ENCODE measurements around the gene SIK2.

Gene SIK2

DNA sequence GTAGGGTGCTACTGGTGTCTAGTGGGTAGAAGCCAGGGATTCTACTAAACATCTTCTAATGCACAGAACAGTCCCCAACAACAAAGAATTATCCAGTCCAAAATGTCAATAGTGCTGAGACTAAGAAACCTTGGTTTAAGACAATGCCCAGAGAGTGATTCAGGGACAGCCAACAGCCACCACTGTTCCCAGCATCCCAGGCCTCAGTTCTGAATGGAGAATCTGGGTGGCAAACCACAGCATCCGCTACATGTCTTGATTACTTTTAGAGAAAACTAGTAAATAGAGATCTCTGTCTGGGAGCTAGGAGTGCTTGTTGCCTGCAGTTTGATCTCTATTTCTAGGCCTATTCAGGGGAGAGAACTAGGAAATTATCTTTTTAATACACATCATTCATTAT is 20.9 kb upstream of the SIK2 start:
- in situ Hi-C loops (cut with MboI; ENCODE audit: low sequenced_read_pairs): loop anchor here (10.0 kb wide), 1 partner anchor 193 kb away; no protein-coding TSS in a partner anchor

DNA sequence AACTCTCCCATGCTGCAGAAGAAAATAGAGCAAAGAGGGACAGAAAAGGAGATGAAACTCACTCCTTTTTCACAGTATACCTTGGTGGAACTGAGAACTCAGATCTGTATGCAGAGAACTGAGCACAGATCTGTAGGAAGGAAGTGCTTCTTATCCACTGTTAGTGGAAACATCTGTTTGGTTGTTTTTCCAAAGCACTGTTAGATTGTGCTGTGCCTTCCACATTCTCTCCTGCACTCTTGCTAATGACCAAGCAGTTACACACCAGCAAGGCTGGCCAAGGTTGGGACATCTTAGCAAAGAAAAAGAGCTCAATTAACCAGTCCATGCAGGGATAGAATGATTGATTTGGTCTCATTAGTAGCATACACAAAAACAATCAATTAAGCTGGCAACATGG is 20.1 kb upstream of the SIK2 start:
- in situ Hi-C loops (cut with MboI; ENCODE audit: low sequenced_read_pairs): loop anchor here (10.0 kb wide), 1 partner anchor 193 kb away; no protein-coding TSS in a partner anchor

DNA sequence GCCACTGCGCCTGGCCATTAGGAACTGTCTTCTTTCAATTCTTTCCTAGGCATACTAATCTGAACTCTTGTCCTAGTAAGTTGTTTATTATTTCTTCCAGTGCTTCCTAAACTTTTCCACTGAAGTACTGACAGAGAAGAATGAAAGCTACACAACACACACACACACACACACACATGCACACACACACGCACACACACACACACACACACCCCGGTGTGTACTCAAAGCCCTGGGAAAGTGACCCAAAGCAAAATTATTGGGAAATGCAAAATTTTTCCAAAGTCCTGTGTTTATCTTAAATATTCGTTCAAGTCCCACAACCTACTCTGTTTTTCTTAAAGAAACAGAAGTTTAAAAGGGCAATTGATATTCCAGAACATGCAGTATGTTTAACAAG is 19.4 kb upstream of the SIK2 start:
- in situ Hi-C loops (cut with MboI; ENCODE audit: low sequenced_read_pairs): loop anchor here (10.0 kb wide), 1 partner anchor 192 kb away; no protein-coding TSS in a partner anchor

DNA sequence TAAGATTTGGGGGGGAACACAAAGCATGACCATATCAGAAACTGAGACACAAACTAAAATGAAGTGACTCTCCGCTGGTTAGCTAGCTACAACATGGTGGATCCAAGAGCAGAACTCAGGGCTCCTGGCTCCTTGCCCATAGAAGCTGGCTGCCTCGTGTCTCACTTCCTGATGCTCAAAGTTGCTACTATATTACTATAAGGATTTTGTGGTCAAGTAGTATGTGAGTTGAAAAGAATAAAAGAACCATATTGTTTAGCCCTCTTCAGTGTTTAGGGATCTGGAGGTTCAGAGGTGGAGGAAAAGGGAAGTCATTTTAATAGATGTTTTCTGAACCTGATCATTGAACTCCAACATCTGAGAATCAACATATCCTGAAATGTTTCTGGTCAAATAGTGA is 16.9 kb upstream of the SIK2 start:
- in situ Hi-C loops (cut with MboI; ENCODE audit: low sequenced_read_pairs): loop anchor here (10.0 kb wide), 1 partner anchor 189 kb away; no protein-coding TSS in a partner anchor

DNA sequence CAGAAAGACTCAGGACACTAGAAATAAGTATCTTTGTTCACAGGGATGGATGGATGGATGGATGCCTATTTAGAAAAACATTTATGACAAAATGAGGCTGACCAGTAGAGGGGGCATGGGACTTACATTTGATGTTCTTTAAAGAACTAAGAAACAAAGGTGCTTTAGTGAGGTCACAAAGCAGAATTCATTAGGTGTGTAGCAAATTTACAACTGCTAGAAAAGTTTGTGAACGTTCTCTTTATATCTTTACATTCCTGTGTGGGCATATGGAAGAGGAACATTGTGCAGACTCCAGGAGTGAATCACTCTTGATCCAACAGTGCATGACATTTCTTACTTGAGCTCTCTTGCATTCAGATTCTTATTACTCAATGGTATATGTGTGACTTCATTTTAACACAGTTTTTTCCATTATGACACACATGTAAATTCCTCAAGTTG is 15.8 kb upstream of the SIK2 start:
- in situ Hi-C loops (cut with MboI; ENCODE audit: low sequenced_read_pairs): loop anchor here (10.0 kb wide), 1 partner anchor 188 kb away; no protein-coding TSS in a partner anchor

DNA sequence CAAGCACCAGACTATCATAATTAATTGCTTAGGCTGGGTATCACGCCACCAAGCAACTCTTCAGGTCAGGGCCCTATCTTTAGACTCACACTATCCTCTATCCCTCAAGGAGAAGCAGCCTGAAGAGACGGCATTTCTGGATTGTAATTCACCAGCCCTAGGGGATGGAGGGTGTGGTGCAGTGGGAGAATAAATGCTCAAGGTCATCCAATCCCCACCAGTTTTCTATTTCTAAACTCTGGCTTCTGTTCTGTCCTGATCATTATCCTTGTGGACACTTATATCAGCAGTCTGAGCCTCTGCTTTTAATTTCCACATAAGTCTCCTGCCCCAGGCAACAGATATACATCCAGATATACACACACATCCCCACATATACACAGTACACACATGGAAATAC is 13.1 kb upstream of the SIK2 start:
- in situ Hi-C loops (cut with MboI; ENCODE audit: low sequenced_read_pairs): loop anchor here (10.0 kb wide), 1 partner anchor 186 kb away; no protein-coding TSS in a partner anchor

DNA sequence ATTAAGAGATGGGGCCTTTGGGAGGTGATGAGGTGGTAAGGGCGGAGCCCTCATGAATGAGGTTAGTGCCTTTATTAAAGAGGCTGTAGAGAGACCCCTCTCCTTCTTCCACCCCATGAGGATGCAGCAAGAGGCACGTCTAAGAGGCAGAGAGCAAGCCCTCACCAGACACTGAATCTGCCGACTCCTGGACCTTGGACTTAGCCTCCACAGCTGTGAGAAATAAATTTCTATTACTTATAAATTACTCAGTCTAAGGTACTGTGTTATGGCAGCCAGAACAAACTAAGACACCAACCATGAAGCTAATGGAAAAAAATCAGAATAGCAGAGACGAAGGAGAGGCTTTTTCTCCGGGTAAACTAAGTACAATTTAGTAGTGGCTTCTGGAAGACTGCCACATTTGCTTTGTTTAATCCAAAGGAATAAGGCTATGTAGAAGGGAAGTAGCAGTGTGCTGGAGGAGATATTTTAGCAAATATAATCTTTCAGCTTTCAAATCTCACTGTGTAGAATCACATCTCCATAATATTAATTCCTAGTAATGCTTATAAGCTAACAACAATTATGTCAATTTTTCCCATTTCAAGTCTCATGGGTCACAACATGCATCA is 12.3 kb upstream of the SIK2 start:
- in situ Hi-C loops (cut with MboI; ENCODE audit: low sequenced_read_pairs): loop anchor here (10.0 kb wide), 1 partner anchor 185 kb away; no protein-coding TSS in a partner anchor

DNA sequence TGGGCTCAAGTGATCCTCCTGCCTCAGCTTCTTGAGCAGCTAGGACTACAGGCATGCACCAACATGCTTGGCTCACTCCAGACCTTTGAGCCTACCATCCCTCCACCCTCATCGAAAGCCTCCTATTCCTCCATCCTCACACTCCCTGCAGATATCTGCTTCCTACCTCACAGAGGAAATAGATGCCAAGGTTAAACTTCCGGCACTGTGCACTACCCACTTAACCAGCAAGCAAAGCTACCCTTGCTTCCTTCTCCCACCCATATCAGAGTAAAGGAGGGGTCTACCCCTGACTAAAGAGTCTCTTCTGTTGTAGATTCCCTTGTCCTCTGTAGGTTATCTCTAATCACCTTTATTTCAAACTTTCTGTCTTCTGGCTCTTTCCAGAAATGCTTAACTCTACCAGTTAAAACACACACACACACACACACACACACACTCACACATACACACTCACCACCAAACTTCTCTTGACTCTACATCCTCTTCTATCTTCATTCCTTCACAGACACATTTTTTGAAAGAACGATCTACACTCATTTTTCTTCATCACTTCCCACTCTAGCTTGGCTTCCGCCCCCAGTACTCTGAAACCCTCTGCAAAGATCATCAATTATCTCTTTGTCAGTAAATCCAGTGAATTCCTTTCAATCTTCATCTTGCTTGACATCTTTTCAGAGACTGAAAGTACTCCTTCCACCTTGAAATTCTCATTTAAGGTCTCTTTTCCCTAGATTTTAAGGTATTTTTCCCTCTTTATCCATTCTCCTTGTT is 10.9 kb upstream of the SIK2 start:
- in situ Hi-C loops (cut with MboI; ENCODE audit: low sequenced_read_pairs): no loop called here

DNA sequence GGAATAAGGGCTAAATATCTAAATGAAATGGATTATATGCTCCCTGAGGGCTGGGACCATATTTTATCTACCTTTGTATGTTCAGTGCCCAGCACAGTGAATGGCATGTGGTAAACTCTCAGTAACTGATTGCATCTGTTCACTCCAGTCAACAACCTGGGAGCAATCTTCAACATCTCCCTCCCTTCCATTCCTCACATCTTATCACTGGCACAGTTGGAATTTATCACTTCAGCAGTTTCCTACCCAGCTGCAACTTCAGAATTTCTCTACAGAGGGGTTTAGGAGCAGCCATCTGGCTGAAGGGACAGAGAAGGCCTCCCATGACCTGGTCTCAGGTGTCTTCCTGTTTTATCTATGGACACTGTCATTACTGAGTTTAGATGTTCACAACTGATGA is 9.8 kb upstream of the SIK2 start:
- in situ Hi-C loops (cut with MboI; ENCODE audit: low sequenced_read_pairs): no loop called here

DNA sequence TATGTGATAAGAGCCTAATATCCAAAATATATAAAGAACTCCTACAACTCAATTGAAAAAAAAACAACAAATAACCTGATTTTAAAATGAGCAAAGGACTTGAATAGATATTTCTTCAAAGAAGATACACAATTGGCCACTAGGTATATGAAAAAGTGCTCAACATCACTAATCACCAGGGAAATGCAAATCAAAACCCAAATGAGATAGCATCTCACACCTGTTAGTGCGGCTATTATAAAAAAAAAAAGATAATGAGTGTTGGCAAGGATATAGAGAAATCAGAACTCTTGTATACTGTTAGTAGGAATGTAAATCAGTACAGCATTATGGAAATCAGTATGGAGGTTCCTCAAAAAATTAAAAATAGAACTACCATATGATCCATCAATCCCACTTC is 5.9 kb upstream of the SIK2 start:
- in situ Hi-C loops (cut with MboI; ENCODE audit: low sequenced_read_pairs): no loop called here

DNA sequence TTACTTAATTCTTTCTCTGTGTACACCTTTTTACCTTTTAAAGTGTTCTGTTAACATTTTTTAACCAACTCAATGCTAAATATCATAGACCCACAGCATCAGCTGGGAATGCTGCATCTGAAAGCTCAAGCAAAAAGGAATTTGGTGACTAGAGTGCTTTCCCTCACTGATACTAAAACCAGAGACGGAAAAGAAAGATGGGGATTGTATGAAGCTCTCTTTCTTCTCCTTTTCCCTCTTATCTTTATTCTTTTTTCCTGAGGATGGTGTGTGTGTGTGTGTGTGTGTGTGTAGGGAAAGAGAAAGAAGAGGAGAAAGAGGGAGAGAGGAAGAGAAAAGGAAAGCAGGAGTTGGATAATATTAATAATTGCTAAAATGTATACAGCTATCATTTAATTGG is 4.1 kb upstream of the SIK2 start:
- in situ Hi-C loops (cut with MboI; ENCODE audit: low sequenced_read_pairs): no loop called here

DNA sequence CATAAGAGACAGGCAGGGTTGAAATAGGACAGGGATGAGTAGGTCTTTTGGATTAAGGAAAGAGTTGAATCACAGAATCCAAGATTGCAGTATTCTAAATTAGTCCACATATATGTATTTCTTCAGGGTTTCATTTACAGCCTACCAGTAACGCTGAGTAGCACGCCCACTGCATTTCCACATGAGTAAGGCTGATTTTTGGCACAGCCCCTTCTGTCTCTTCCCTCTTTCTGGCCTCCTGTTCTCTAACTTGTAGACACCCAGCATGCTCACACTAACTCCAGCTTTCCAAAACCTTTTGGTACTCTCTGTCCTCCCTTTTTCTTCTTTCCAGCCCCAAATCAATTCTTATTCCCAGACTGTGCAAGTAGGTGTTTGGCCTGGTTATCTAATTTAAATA is 3.7 kb upstream of the SIK2 start:
- in situ Hi-C loops (cut with MboI; ENCODE audit: low sequenced_read_pairs): no loop called here

DNA sequence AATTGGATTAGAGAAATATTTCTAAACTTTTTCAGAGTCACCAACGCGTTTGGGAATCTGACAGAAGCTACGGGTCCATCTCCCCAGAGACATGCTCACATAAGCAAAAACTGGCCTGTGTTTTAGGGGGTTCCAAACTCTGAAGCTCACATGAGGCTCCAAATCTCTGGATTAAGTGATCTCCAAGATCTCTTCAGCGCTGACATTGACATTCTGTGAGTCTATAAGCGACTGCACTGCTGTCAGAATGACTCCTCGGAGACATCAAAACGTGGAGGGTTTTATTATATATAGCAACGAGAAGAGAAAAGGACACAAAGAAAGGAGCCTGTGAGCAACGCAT is 642 bp upstream of the SIK2 start:
- in situ Hi-C loops (cut with MboI; ENCODE audit: low sequenced_read_pairs): loop anchor here (10.0 kb wide), 1 partner anchor 163 kb away; the partner anchor contains the start of gene PPP2R1B

DNA sequence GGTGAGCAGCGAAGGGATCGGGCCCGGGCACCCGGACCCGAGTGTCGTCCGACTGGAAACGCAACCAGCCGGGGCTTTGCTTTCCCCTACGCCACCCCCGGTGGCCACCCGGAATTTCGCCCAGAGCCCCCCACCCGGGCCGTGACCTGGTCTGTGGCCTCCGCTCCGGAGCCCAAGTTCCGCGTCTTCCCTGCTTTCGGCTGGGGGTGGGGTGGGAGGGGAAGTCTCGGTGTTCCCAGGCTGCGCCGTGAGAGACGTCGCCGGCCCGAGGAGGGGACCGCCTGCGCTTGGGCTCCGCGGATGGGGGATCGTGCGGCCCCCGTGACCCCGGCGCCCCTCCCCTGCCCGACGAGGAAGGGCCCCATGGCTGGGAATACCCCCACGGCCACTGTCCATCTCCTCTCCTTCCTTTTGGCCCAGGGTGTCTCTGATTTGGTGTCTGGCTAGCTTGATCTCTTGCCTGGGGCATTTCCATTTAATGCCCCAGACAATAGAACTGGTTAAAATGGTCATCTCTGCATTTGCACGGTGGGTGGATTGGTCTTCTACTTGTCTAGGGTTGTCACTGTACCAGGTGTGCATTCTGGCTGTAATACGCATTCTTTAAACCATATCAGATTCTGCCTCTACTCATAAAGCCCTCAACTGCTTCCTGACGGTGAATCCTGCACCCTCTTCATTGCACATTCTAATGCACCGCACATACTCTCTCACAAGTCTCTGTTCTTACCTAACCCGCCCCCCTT is 789 bp downstream of the SIK2 start:
- in situ Hi-C loops (cut with MboI; ENCODE audit: low sequenced_read_pairs): loop anchor here (10.0 kb wide), 1 partner anchor 162 kb away; the partner anchor contains the start of gene PPP2R1B

DNA sequence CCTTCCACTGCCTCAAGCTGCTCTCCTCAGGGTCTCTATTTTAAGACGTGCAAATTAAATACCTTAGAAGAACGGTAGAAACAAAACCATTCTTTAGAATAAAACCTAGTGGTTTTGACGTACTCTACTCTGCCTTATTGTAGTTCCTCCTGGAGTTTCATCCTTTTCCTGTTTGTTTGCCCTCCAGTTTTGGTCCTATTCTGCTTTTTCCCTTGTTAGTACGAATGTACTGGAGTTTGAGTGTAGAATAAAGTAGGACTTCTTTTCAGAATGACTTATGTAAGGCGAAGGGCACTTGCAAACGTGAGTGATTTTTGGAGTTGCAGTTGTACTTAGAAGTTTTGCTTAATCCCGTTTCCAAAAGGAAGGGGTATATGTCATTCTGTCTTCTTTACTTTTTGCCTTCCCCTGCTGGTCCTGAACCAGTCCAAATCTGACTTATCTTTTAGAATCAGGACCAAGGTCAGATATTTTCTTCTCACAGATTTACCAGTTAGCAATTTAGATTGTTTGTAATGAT is 1.4 kb downstream of the SIK2 start:
- in situ Hi-C loops (cut with MboI; ENCODE audit: low sequenced_read_pairs): loop anchor here (10.0 kb wide), 1 partner anchor 161 kb away; the partner anchor contains the start of gene PPP2R1B

DNA sequence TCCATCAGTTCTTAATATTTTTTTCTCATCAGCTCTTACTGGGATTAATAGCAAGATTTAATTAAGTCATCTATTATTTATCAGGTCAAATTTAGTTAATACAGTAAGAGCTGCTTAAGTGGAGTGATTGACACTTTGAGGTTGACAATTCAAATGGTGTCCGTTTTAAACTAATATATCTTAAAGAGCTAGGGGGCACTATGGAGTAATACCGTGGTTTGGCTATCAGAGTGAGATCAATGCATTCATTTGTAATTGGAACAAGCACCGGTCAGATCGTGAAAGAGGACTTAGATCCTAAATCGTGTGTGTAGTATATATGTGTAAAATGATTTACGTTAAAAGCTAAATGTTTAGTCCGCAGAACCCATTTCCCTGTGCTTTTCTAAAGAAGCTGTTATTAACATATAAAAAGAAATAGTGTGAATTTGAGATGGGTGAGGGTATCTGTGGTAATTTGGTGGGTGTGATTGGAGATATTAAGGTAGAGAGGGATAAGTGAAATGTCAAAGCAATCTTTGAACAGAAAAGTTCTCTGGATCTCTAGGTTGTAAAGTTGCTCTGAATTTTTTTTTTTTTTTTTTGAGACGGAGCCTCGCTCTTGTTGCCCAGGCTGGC is 2.3 kb downstream of the SIK2 start:
- in situ Hi-C loops (cut with MboI; ENCODE audit: low sequenced_read_pairs): loop anchor here (10.0 kb wide), 1 partner anchor 160 kb away; the partner anchor contains the start of gene PPP2R1B

DNA sequence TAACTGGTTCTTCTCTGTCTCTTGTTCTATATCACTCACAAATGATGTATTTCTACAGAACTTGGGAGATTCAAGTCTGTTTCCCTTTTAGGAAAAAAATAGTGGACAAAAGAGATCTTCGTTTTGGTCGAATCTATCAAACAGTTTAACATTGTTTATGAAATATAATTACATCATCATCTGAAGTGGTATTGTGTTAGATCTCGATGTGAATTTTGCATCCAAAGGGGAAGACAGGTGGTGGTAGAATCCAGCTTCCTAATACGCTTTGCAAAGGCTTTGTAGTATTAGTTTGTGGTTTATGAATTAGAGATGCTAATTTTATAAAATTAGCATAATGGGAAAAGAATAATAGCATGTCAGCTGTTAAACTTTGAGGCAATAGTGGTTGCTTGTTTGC is 3.4 kb downstream of the SIK2 start:
- in situ Hi-C loops (cut with MboI; ENCODE audit: low sequenced_read_pairs): loop anchor here (10.0 kb wide), 1 partner anchor 159 kb away; the partner anchor contains the start of gene PPP2R1B

DNA sequence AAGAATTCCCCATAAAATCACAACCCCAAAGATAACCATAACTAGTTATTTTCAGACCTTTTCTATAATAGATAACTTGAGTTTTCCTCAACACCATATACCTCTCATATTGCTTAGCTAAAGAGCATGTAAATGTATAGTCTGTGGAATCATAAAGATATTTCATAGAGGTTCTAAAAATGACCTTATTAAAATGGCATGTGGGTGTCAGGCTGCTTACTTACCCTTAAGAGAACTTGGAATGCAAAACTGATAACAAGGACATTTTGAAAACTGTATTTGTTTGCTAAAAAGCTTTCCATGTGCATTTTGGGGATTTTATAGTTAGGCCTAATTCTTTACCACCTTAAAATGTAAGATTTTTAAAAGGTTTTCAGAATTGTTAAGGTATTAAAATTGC is 4.7 kb downstream of the SIK2 start:
- in situ Hi-C loops (cut with MboI; ENCODE audit: low sequenced_read_pairs): loop anchor here (10.0 kb wide), 1 partner anchor 158 kb away; the partner anchor contains the start of gene PPP2R1B

DNA sequence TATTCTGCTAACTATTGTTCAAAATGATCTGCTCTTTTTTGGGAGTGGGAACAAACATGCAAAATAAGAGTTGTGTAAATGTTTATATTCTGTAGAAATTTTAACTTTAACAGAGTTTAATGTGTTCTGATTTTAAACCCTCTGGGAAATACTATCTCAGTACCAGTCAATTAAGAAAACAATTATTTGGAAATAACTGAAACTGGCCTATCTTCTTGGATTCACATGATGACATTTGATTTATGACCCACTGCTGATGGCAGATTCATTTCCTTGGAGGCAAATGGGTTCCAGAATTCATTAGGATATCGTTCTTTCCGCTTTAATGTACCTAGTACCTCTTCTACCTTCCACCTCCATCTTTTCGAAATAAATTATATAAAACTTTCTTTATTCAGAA is 5.5 kb downstream of the SIK2 start:
- in situ Hi-C loops (cut with MboI; ENCODE audit: low sequenced_read_pairs): loop anchor here (10.0 kb wide), 1 partner anchor 157 kb away; the partner anchor contains the start of gene PPP2R1B

DNA sequence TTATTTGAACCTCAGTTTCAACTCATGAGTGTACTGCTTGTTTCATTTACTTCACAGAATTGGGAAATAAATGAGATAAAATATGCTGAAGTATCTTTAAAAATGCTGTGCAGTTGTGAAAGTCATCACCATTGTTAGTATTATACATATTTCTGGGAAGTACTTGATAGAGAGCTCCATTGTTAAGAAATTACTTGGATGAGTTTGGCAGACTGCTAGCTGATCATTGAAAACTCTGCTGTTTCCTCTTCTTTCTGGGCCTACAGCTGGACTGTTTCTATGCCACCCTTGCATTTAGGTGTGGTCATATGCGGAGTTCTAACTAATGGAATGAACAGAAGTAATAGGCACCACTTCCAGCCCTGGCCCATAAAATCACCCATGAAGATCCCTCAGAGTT is 10.0 kb downstream of the SIK2 start:
- in situ Hi-C loops (cut with MboI; ENCODE audit: low sequenced_read_pairs): no loop called here
